OCI-LY1 (cell line): ENCODE results near the gene ANO4.

ENCODE experiments used
- H2AFZ ChIP-seq: fragments of 200-600 bp; sonication (generic), shearing (Covaris generic); 2 replicates; pipeline ENCODE4 v1.6.0; 2014; ENCODE audit warnings: antibody characterized with exemption, mild to moderate bottlenecking, low read length
- H3F3A ChIP-seq: fragments of 200-600 bp; sonication (generic), shearing (Covaris generic); 2 replicates; pipeline ENCODE4 v1.6.0; 2014; ENCODE audit warnings: mild to moderate bottlenecking, antibody characterized with exemption, low read length, moderate library complexity; ENCODE audit not compliant: insufficient read depth
- H3K27ac ChIP-seq: fragments of 200-600 bp; sonication (generic); 2 replicates; pipeline ENCODE4 v1.5.1; 2014; ENCODE audit warnings: low read length, mixed run types, mild to moderate bottlenecking, low read depth; ENCODE audit not compliant: poor library complexity, severe bottlenecking
- H3K27me3 ChIP-seq: fragments of 200-600 bp; sonication (generic); 2 replicates; pipeline ENCODE4 v1.6.0; 2014; ENCODE audit warnings: antibody characterized with exemption, mild to moderate bottlenecking, low read length, moderate library complexity; ENCODE audit not compliant: insufficient read depth
- H3K36me3 ChIP-seq: fragments of 200-600 bp; sonication (generic); 2 replicates; pipeline ENCODE4 v1.6.1; 2014; ENCODE audit warnings: mild to moderate bottlenecking, antibody characterized with exemption, low read length, moderate library complexity, mixed read lengths; ENCODE audit not compliant: insufficient read depth
- H3K4me1 ChIP-seq: fragments of 200-600 bp; sonication (generic); 2 replicates; pipeline ENCODE4 v1.5.1; 2014; ENCODE audit warnings: mild to moderate bottlenecking, low read length, moderate library complexity; ENCODE audit not compliant: insufficient read depth, severe bottlenecking
- H3K4me2 ChIP-seq: fragments of 200-600 bp; sonication (generic), shearing (Covaris generic); 2 replicates; pipeline ENCODE4 v1.6.1; 2014; ENCODE audit warnings: low read length
- H3K4me3 ChIP-seq: fragments of 200-600 bp; sonication (generic); 2 replicates; pipeline ENCODE4 v1.5.1; 2014; ENCODE audit warnings: low read length, low read depth, mild to moderate bottlenecking, mixed read lengths; ENCODE audit not compliant: poor library complexity, severe bottlenecking
- H3K79me2 ChIP-seq: fragments of 200-600 bp; shearing (Covaris generic); 2 replicates; pipeline ENCODE4 v1.6.1; 2016; ENCODE audit warnings: mixed run types, low read length, mixed read lengths; ENCODE audit not compliant: insufficient read depth
- H3K9ac ChIP-seq: fragments of 200-600 bp; sonication (generic), shearing (Covaris generic); 2 replicates; pipeline ENCODE4 v1.6.1; 2014; ENCODE audit warnings: mild to moderate bottlenecking, low read length, mixed read lengths
- H3K9me2 ChIP-seq: fragments of 200-600 bp; sonication (generic), shearing (Covaris generic); 2 replicates; pipeline ENCODE4 v1.6.1; 2014; ENCODE audit warnings: low read depth, mild to moderate bottlenecking, low read length, mixed read lengths
- H3K9me3 ChIP-seq: fragments of 200-600 bp; shearing (Covaris generic); 2 replicates; pipeline ENCODE4 v1.6.1; 2014; ENCODE audit warnings: low read length, mixed read lengths
- H4K20me1 ChIP-seq: fragments of 200-600 bp; sonication (generic), shearing (Covaris generic); 2 replicates; pipeline ENCODE4 v1.6.0; 2016; ENCODE audit warnings: mild to moderate bottlenecking, low read length; ENCODE audit not compliant: insufficient read depth
- CTCF ChIP-seq: fragments of 200-600 bp; sonication (generic), shearing (Covaris generic); IDR thresholded peaks from 2 replicates; pipeline ENCODE4 v1.5.1; 2017; ENCODE audit warnings: mild to moderate bottlenecking, antibody characterized with exemption, low read length, moderate library complexity, mixed read lengths
- EZH2 ChIP-seq: fragments of 200-600 bp; sonication (generic), shearing (Covaris generic); IDR thresholded peaks from 2 replicates; pipeline ENCODE4 v1.8.0; 2017; ENCODE audit warnings: borderline replicate concordance, mixed run types, mild to moderate bottlenecking, antibody characterized with exemption, low read length, moderate library complexity, mixed read lengths

Gene ANO4

DNA sequence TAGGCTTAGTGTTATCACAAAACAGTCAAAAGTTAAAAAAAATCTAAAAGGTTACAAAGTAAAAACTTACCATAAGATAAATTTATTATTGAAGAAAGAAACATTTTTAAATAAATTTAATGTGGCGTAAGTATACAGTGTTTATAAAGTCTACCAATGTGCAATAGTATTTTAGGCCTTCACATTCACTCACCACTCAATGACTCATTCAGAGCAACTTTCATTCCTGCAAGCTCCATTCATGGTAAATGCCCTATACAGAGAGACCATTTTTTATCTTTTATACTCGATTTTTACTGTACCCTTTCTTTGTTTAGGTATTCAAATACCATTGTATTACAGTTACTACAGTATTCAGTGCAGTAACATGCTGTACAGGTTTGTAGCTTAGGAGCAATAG lies 124.5 kb downstream of the ANO4 start:
- Histone ChIP-seq H3F3A (no peaks in the 10 kb centered on the region), H3K27ac (no peak overlapping the region), H3K36me3 (no peaks in the 10 kb centered on the region), H4K20me1 (no peaks in the 10 kb centered on the region), H2AFZ (no peak overlapping the region), H3K9me2 (no peaks in the 10 kb centered on the region), H3K4me3 (no peak overlapping the region), H3K9me3 (no peaks in the 10 kb centered on the region), H3K79me2 (no peaks in the 10 kb centered on the region), H3K4me1 (no peaks in the 10 kb centered on the region), H3K9ac (no peak overlapping the region), H3K27me3 (no peaks in the 10 kb centered on the region), H3K4me2 (no peak overlapping the region)
- no peak for TF ChIP-seq CTCF
- TF ChIP-seq EZH2: no peak

- TF ChIP-seq EZH2: no peak
- no peak for TF ChIP-seq CTCF
- H3K9me3 ChIP-seq: no peaks in the 10 kb centered on the region
- no peaks in the 10 kb centered on the region for H3K36me3 ChIP-seq
- H3K27me3 ChIP-seq: no peaks in the 10 kb centered on the region
- no peaks in the 10 kb centered on the region for H4K20me1 ChIP-seq
- H3K79me2 ChIP-seq: no peaks in the 10 kb centered on the region
- H3K9ac ChIP-seq: no peak overlapping the region
- no peaks in the 10 kb centered on the region for H3F3A ChIP-seq
- H3K4me1 ChIP-seq: no peaks in the 10 kb centered on the region
- no peak overlapping the region for H3K4me3 ChIP-seq
- no peaks in the 10 kb centered on the region for H3K9me2 ChIP-seq
- no peak overlapping the region for H3K27ac ChIP-seq
- H3K4me2 ChIP-seq: no peak overlapping the region
- H2AFZ ChIP-seq: no peak overlapping the region
These were observed 125.9 kb downstream of the ANO4 start for GRCh38 chr12:100920493-100920892.

DNA sequence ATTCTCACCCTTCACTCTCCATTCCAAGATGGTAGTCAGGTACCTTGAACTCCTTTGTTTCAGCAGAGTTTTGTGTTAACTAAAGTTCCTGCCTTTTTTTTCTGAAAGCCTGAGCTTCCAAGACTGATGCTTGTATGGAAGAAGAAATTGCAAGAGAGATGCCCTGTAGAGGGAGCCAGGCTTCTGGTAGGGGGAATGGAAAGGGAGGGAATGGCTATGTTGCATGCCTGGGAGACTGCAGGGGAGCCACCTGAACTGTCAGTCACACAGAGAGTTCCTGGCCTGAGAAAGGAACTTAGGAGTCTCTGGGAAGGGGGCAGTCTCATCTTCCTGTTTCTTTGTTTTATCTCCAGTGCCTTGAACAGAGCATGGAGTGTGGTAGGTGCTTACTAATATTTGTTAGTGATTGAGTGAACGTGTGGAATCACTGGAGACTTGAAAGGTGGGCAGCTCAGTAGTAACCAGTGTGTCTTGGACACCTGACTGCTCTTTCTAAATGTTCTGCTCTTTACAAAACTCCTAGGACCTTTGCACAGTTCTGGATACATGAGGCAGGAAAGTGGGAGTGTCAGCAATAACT lies 132.2 kb downstream of the ANO4 start:
- Histone ChIP-seq H2AFZ (no peak overlapping the region), H3K27me3 (no peaks in the 10 kb centered on the region), H3K9ac (no peak overlapping the region), H3K36me3 (no peaks in the 10 kb centered on the region), H3K9me3 (no peaks in the 10 kb centered on the region), H3K9me2 (no peaks in the 10 kb centered on the region), H3K27ac (no peak overlapping the region), H3K79me2 (no peaks in the 10 kb centered on the region), H3K4me2 (no peak overlapping the region), H3K4me1 (no peaks in the 10 kb centered on the region), H3K4me3 (no peak overlapping the region), H3F3A (no peaks in the 10 kb centered on the region), H4K20me1 (no peaks in the 10 kb centered on the region)
- TF ChIP-seq EZH2 (no peak), CTCF (no peak)
